Measurements from ENCODE around the gene BEGAIN.

DNA sequence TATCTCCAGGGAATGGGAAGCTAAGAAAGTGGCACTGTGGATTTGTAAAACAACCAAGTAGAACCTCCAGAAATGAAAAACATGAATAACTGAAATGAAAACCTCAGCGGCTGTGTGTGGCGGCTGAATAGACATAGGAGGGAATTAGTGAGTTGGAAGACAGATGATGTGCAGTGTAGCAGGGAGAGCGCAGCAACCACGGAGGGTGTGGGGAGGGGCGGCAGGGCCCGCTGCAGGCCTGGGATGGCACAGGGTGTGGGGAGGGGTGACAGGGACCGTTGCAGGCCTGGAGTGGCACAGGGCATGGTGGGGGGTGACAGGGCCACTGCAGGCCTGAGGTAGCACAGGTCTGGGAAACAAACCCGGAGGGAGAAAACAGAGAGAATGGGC lies 51.1 kb downstream of the BEGAIN start:
- TF ChIP-seq, protein P1, sequence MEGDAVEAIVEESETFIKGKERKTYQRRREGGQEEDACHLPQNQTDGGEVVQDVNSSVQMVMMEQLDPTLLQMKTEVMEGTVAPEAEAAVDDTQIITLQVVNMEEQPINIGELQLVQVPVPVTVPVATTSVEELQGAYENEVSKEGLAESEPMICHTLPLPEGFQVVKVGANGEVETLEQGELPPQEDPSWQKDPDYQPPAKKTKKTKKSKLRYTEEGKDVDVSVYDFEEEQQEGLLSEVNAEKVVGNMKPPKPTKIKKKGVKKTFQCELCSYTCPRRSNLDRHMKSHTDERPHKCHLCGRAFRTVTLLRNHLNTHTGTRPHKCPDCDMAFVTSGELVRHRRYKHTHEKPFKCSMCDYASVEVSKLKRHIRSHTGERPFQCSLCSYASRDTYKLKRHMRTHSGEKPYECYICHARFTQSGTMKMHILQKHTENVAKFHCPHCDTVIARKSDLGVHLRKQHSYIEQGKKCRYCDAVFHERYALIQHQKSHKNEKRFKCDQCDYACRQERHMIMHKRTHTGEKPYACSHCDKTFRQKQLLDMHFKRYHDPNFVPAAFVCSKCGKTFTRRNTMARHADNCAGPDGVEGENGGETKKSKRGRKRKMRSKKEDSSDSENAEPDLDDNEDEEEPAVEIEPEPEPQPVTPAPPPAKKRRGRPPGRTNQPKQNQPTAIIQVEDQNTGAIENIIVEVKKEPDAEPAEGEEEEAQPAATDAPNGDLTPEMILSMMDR (IDR thresholded peaks at IDR 0.05; ENCODE audit: borderline replicate concordance, extremely low read depth, low read length, poor library complexity, severe bottlenecking): no peak
- no peak for TF ChIP-seq EZH2 (IDR thresholded peaks at IDR 0.05; ENCODE audit: borderline replicate concordance, low read depth, low read length, severe bottlenecking)

Data from DND-41 (cell line).